ENCODE data around the gene ARMH3. TPM values are rescaled to one million over a fixed set of nuclear protein-coding genes. Genes with fewer than 3 reads are reported as not detected.

The ARMH3 gene
- total RNA-seq, 2 experiments from 2014 or later = 7.9 to 24.3 TPM

- intact Hi-C loops (cut with micrococcal nuclease; ENCODE audit: unreplicated experiment) = no loop called here
- BruUV-seq (replicated peaks) = no TSS peak
- no peaks in the 10 kb centered on the region for H4K20me1 ChIP-seq (ENCODE audit: insufficient read depth, low read length)
- TF ChIP-seq EZH2phosphoT487 (IDR thresholded peaks at IDR 0.05; ENCODE audit: borderline replicate concordance, low read depth, low read length) (no peak), CTCF (conservative IDR thresholded peaks at IDR 0.05; ENCODE audit: low read length) (no peak)
- ChIA-PET POLR2A (interaction anchor here (0.6 to 1.4 kb wide), 3 partner anchors 26 to 89 kb away, joined by 3 to 4 read pairs (median 3); no protein-coding TSS in a partner anchor), CTCF (ENCODE audit: unreplicated experiment) (no interaction called here)
- H3K4me1 ChIP-seq (ENCODE audit: insufficient read depth, low read length, poor library complexity, severe bottlenecking) = peaks cover 41% of the 10 kb centered on the region
- no peak overlapping the region for H3K4me2 ChIP-seq (ENCODE audit: low read length)
- H3K9me3 ChIP-seq (ENCODE audit: low read length) = peaks cover 8% of the 10 kb centered on the region; the same call in 1 of the 2 replicates
- no peaks in the 10 kb centered on the region for H3K9me2 ChIP-seq (ENCODE audit: insufficient read depth, low read length)
- no peak for DNase-seq (ENCODE audit: low spot score)
- H3K27ac ChIP-seq (ENCODE audit: low read depth, low read length, poor library complexity, severe bottlenecking) = no peak overlapping the region
- H3K4me3 ChIP-seq (ENCODE audit: low read depth, low read length, poor library complexity, severe bottlenecking) = no peak overlapping the region
- H3K36me3 ChIP-seq (ENCODE audit: insufficient read depth, low read length) = peaks cover 53% of the 10 kb centered on the region
- no peak overlapping the region for H2AFZ ChIP-seq (ENCODE audit: low read length)
- no peaks in the 10 kb centered on the region for H3K79me2 ChIP-seq (ENCODE audit: insufficient read depth, low read depth, low read length)
Measured at GRCh38 chr10:101967713-101968112, 88.3 kb downstream of the ARMH3 start.

- H3K79me2 ChIP-seq (ENCODE audit: insufficient read depth, low read depth, low read length) = no peaks in the 10 kb centered on the region
- H2AFZ ChIP-seq (ENCODE audit: low read length) = no peak overlapping the region
- no peaks in the 10 kb centered on the region for H4K20me1 ChIP-seq (ENCODE audit: insufficient read depth, low read length)
- no TSS peak for BruUV-seq (replicated peaks)
- no peak for TF ChIP-seq CTCF (conservative IDR thresholded peaks at IDR 0.05; ENCODE audit: low read length)
- no peak for TF ChIP-seq EZH2phosphoT487 (IDR thresholded peaks at IDR 0.05; ENCODE audit: borderline replicate concordance, low read depth, low read length)
- H3K9me2 ChIP-seq (ENCODE audit: insufficient read depth, low read length) = no peaks in the 10 kb centered on the region
- H3K4me2 ChIP-seq (ENCODE audit: low read length) = no peak overlapping the region
- intact Hi-C loops (cut with micrococcal nuclease; ENCODE audit: unreplicated experiment) = no loop called here
- peaks cover 8% of the 10 kb centered on the region; the same call in 1 of the 2 replicates for H3K9me3 ChIP-seq (ENCODE audit: low read length)
- H3K4me1 ChIP-seq (ENCODE audit: insufficient read depth, low read length, poor library complexity, severe bottlenecking) = peaks cover 41% of the 10 kb centered on the region
- no peak overlapping the region for H3K4me3 ChIP-seq (ENCODE audit: low read depth, low read length, poor library complexity, severe bottlenecking)
- ChIA-PET POLR2A (interaction anchor here (0.6 to 1.4 kb wide), 3 partner anchors 13 to 146 kb away, joined by 3 to 4 read pairs (median 4); no protein-coding TSS in a partner anchor), CTCF (ENCODE audit: unreplicated experiment) (no interaction called here)
- no peak for DNase-seq (ENCODE audit: low spot score)
- peaks cover 47% of the 10 kb centered on the region for H3K36me3 ChIP-seq (ENCODE audit: insufficient read depth, low read length)
- no peak overlapping the region for H3K27ac ChIP-seq (ENCODE audit: low read depth, low read length, poor library complexity, severe bottlenecking)
Measured at GRCh38 chr10:101967119-101967518, 88.9 kb downstream of the ARMH3 start.

- no peak for TF ChIP-seq CTCF (conservative IDR thresholded peaks at IDR 0.05; ENCODE audit: low read length)
- TF ChIP-seq EZH2phosphoT487 (IDR thresholded peaks at IDR 0.05; ENCODE audit: borderline replicate concordance, low read depth, low read length) = no peak
- ChIA-PET CTCF (ENCODE audit: unreplicated experiment) (no interaction called here), POLR2A (no interaction called here)
- no peak for DNase-seq (ENCODE audit: low spot score)
- intact Hi-C loops (cut with micrococcal nuclease; ENCODE audit: unreplicated experiment) = no loop called here
- no peak overlapping the region for H3K4me2 ChIP-seq (ENCODE audit: low read length)
- H3K9me3 ChIP-seq (ENCODE audit: low read length) = peaks cover 5% of the 10 kb centered on the region; the same call in 1 of the 2 replicates
- no peaks in the 10 kb centered on the region for H4K20me1 ChIP-seq (ENCODE audit: insufficient read depth, low read length)
- H2AFZ ChIP-seq (ENCODE audit: low read length) = no peak overlapping the region
- H3K27ac ChIP-seq (ENCODE audit: low read depth, low read length, poor library complexity, severe bottlenecking) = no peak overlapping the region
- H3K4me1 ChIP-seq (ENCODE audit: insufficient read depth, low read length, poor library complexity, severe bottlenecking) = peaks cover 38% of the 10 kb centered on the region
- H3K36me3 ChIP-seq (ENCODE audit: insufficient read depth, low read length) = peaks cover 31% of the 10 kb centered on the region
- no peak overlapping the region for H3K4me3 ChIP-seq (ENCODE audit: low read depth, low read length, poor library complexity, severe bottlenecking)
- no TSS peak for BruUV-seq (replicated peaks)
- H3K79me2 ChIP-seq (ENCODE audit: insufficient read depth, low read depth, low read length) = no peaks in the 10 kb centered on the region
- no peaks in the 10 kb centered on the region for H3K9me2 ChIP-seq (ENCODE audit: insufficient read depth, low read length)
Measured at GRCh38 chr10:101965075-101965765, 90.8 kb downstream of the ARMH3 start.
